GM20431 (cell line): Measurements from ENCODE around the gene CDH4.

Experiments
- in situ Hi-C: fragments of 300-500 bp; cut with MseI, MboI; formaldehyde crosslinking; loops from one replicate; pipeline ENCODE4 v1.15.0; 2020; ENCODE audit warnings: low sequenced_read_pairs; ENCODE audit not compliant: unreplicated experiment

Gene CDH4

GRCh38 chr20:61500791-61501321 is 248.8 kb downstream of the CDH4 start:
- in situ Hi-C loops: no loop called here

GRCh38 chr20:61502433-61502832 is 250.4 kb downstream of the CDH4 start:
- in situ Hi-C loops: no loop called here

- in situ Hi-C loops: no loop called here
Observed at GRCh38 chr20:61503106-61503505, 251.0 kb downstream of the CDH4 start.

- in situ Hi-C loops: no loop called here
Observed at GRCh38 chr20:61505508-61505907, 253.4 kb downstream of the CDH4 start.

GRCh38 chr20:61507778-61508177 is 255.7 kb downstream of the CDH4 start:
- in situ Hi-C loops: no loop called here

GRCh38 chr20:61508301-61509096 is 256.4 kb downstream of the CDH4 start:
- in situ Hi-C loops: no loop called here

- in situ Hi-C loops: no loop called here
Observed at GRCh38 chr20:61510778-61511330, 258.8 kb downstream of the CDH4 start.

DNA sequence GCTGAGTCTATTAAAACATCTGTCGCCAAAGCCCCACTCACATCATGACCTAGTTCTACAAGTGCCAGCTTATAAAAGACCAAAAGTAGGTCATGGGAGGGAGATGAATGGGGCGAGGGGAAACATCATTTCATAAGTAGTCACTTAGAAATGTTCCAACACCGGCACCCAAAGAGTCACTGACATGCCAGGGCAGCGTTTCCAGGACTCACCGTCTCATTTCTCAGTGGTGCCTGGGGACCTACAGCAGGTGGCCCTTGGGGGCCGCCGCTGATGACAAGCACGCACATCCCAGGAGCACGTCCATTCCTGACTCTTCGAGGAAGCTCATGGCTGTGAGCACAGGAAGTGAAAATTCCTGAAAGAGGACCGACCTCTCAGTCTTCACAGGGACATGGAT is 260.4 kb downstream of the CDH4 start:
- in situ Hi-C loops: no loop called here

DNA sequence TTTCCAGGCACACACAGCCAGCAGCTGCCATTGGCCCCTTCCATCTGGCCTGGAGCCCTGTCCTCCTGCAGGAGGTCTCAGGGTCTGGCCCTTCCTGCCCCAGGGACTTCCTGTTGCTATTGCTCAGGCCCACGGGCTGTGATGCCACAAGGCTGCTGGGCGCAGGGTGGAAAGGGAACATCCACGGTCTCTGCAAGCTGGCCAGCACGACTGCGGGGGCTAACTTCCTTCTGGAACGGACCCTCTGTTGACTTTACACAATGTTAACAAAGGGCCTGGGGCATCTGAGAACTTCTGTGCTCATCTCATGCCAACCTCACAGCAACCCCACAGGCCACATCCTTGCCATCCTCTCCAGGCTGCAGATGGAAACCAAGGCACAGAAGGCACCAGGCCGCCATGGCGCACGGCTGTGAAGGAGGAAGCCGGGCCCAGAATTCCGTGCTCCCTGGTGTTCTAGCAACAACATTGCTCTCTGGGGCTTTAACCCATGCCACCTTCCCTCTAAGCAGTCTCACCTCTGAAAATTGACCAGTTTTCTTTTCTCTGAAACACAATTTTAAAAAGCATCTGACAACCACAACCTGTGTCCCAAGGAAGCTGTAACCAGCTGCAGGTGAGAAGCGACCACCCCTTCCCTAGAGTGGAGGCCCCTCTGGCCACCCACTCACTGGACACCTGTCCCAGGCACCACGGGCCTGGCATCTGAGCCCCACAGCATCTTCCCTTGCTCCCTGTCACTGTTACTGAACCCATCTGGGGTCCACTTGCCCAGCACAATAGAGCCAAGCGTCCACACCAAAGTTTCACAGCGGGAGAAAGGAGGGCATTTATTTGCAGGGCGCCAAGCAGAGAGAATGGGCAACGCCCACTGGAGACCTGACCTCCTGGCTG is 261.3 kb downstream of the CDH4 start:
- in situ Hi-C loops: no loop called here

DNA sequence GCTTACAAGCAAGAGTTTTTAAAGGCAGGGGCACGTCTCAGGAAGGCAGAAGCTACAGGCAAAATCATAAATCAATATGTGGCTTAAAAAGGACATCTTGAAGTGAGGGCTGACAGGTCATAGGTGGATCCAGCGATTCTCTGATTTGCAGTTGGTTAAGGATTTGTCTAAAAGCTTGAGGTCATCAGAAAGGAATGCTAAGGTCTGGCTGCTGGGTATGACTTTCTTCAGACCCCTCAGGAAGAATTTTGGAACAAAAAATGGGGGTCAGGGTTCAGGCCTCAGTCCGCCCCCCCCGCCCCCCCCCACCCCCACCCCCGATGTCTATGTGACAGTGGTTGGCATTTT is 261.9 kb downstream of the CDH4 start:
- in situ Hi-C loops: no loop called here

DNA sequence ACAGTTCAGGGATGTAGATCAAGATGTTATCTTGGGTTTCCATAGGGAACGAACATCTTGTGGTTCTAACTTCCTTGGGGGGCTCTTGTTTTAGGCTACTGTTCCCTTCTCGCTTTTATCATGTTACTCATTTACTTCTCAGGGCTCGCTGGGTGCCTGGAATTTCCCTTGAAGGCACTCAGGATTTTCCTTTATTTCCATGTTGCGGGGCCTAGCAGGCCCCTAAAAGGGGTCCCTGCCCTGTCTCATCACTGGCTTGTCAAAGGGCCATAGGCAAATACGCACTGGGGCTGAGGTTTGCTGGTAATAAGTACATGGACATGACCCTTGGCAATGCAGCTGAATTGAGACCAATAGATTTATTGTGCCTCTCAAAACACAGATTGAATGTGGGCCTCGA is 262.3 kb downstream of the CDH4 start:
- in situ Hi-C loops: no loop called here

GRCh38 chr20:61514805-61515505 is 262.9 kb downstream of the CDH4 start:
- in situ Hi-C loops: no loop called here

GRCh38 chr20:61515922-61516321 is 263.9 kb downstream of the CDH4 start:
- in situ Hi-C loops: no loop called here

- in situ Hi-C loops: no loop called here
Observed at GRCh38 chr20:61516346-61517208, 264.5 kb downstream of the CDH4 start.

GRCh38 chr20:61517419-61517818 is 265.4 kb downstream of the CDH4 start:
- in situ Hi-C loops: no loop called here

DNA sequence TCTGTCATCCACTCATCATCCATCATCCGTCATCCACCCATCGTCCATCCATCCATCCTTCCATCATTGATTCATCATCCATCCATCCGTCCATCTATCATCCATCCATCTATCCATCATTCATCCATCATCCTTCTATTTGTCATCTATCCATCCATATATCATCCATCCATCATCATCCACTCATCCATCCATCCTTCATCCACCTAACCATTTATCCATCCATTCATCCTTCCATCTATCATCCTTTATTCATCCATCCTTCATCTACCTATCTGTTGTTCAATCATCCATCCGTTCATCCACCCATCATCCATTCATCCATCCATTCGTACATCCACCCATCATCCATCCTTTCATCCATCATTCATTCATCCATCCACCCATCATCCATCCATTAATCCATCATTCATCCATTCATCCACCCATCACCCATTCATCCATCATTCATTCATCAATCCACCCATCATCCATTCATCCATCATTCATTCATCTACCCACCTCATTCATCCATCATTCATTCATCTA is 266.4 kb downstream of the CDH4 start:
- in situ Hi-C loops: no loop called here

GRCh38 chr20:61519488-61519887 is 267.4 kb downstream of the CDH4 start:
- in situ Hi-C loops: no loop called here

DNA sequence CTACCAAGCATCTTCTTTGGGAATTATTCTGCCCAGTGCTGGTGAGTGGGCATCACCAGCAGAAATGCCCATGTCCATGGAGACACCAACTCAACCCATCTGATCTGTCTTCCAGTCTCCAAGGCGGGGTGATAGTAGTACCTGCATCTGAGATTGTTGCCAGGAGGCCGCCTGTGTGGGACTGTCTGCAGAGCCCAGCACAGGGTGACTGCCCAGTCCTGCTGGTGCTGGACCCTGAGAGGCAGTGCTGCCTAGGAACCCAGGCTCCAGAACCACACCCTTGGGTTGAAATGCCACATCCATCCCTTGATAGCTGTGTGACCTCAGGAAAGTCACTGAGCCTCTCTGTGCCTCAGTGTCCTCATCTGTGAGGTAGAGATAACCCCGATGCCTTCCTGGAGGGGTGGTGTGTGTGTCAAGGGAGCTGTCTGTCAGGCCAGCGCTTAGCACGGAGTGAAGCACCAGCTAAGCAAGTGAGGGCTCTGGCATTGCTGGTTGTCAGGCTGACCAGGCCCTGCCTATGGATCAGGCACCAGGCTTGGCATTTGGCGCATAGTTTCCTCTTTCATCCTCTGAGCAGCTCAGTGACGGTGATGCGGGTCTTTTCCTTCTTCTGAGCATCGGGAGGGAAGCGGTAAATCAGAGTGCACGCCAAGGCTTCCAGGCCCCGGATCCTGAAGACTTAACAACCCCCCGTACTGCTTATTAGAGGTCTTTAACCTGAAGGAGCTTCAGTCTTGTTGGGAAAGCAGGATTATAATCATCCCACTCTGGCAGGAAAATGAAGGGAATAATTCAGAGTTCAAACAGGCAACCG is 268.2 kb downstream of the CDH4 start:
- in situ Hi-C loops: no loop called here
